GM19035 (cell line): ENCODE measurements around the gene NR6A1.

Experiments used
- ATAC-seq: cut with Tn5 transposase; IDR thresholded peaks from one replicate; pipeline ENCODE4 v1.9.1; 2021; ENCODE audit not compliant: unreplicated experiment

NR6A1 gene

GRCh38 chr9:124477648-124478285 is 293.3 kb downstream of the NR6A1 start:
- ATAC-seq: no peak

GRCh38 chr9:124477211-124477647 is 293.9 kb downstream of the NR6A1 start:
- no peak for ATAC-seq

- no peak for ATAC-seq
Observed at GRCh38 chr9:124475868-124476690, 295.0 kb downstream of the NR6A1 start.

- ATAC-seq: no peak
Observed at GRCh38 chr9:124475158-124475867, 295.8 kb downstream of the NR6A1 start.

GRCh38 chr9:124474151-124474550 is 297.0 kb downstream of the NR6A1 start:
- no peak for ATAC-seq

GRCh38 chr9:124473310-124473709 is 297.8 kb downstream of the NR6A1 start:
- no peak for ATAC-seq

GRCh38 chr9:124472770-124473169 is 298.3 kb downstream of the NR6A1 start:
- no peak for ATAC-seq

- ATAC-seq: no peak
Observed at GRCh38 chr9:124471761-124472160, 299.4 kb downstream of the NR6A1 start.

- ATAC-seq: no peak
Observed at GRCh38 chr9:124470726-124471125, 300.4 kb downstream of the NR6A1 start.

GRCh38 chr9:124470306-124470705 is 300.8 kb downstream of the NR6A1 start:
- no peak for ATAC-seq

- no peak for ATAC-seq
Observed at GRCh38 chr9:124469011-124469832, 301.9 kb downstream of the NR6A1 start.

GRCh38 chr9:124468061-124468740 is 302.9 kb downstream of the NR6A1 start:
- ATAC-seq: no peak

GRCh38 chr9:124467410-124468060 is 303.6 kb downstream of the NR6A1 start:
- no peak for ATAC-seq
